ENCODE results near the gene GLUL.
"Not testable (repeated sequence)": the region's sequence is repeated elsewhere in the genome, so short reads cannot be mapped to it uniquely, and the experiment has no call there.

Gene GLUL

GRCh38 chr1:182385885-182386853 is 5.4 kb downstream of the GLUL start:
- no peak overlapping the region for H3K27ac ChIP-seq
- TF ChIP-seq ZFX (IDR thresholded peaks at IDR 0.05), result no peak
- TF ChIP-seq CTCF (conservative IDR thresholded peaks at IDR 0.05), result no peak

GRCh38 chr1:182384387-182384960 is 7.1 kb downstream of the GLUL start:
- no peak overlapping the region for H3K27ac ChIP-seq
- TF ChIP-seq ZFX (IDR thresholded peaks at IDR 0.05), result no peak
- TF ChIP-seq CTCF (conservative IDR thresholded peaks at IDR 0.05), result no peak

- H3K27ac ChIP-seq, result no peak overlapping the region
- TF ChIP-seq CTCF (conservative IDR thresholded peaks at IDR 0.05) (no peak), ZFX (IDR thresholded peaks at IDR 0.05) (no peak)
Observed at GRCh38 chr1:182383934-182384333, 7.7 kb downstream of the GLUL start.

GRCh38 chr1:182383037-182383661 is 8.4 kb downstream of the GLUL start:
- TF ChIP-seq ZFX (IDR thresholded peaks at IDR 0.05), result no peak
- no peak for TF ChIP-seq CTCF (conservative IDR thresholded peaks at IDR 0.05)
- no peak overlapping the region for H3K27ac ChIP-seq

- no peak overlapping the region for H3K27ac ChIP-seq
- TF ChIP-seq CTCF (conservative IDR thresholded peaks at IDR 0.05) (no peak), ZFX (IDR thresholded peaks at IDR 0.05) (no peak)
Observed at GRCh38 chr1:182381962-182382819, 9.4 kb downstream of the GLUL start.

GRCh38 chr1:182380199-182380598 is 11.4 kb downstream of the GLUL start:
- no peak overlapping the region for H3K27ac ChIP-seq
- TF ChIP-seq CTCF (conservative IDR thresholded peaks at IDR 0.05), result no peak

- not testable (repeated sequence) for H3K27ac ChIP-seq
Observed at GRCh38 chr1:182379781-182380180, 11.8 kb downstream of the GLUL start.
